WTC11 (cell line): ENCODE measurements around the gene DENND11. TPM values are rescaled to one million over a fixed set of nuclear protein-coding genes. Genes with fewer than 3 reads are reported as not detected.
A peak's percentile ranks its signal among the peaks of the same experiment; 100 is the strongest.

Experiments used
- ATAC-seq: fragments of 200-7000 bp; cut with Tn5 transposase; 2 replicates; pipeline ENCODE4 v1.10.0; 2021; ENCODE audit warnings: mild to moderate bottlenecking, moderate library complexity
- CTCF ChIA-PET: fragments of 300-600 bp; sonication (Branson Sonifier 250); formaldehyde crosslinking; loops from one replicate; lab custom pipeline; 2021; ENCODE audit warnings: antibody characterized with exemption; lab: Charles Lee
- POLR2A ChIA-PET: fragments of 350-600 bp; sonication (Branson Sonifier 250); formaldehyde crosslinking; loops from one replicate; lab custom pipeline; 2021; ENCODE audit warnings: antibody characterized with exemption; lab: Charles Lee
- DNase-seq: peaks from one replicate; pipeline ENCODE4 v3.0.0; 2021; ENCODE audit warnings: low spot score
- H3K27ac Mint-ChIP-seq: 2 replicates; pipeline ENCODE4 v1.8.0; 2021; ENCODE audit warnings: mixed read lengths
- H3K27me3 Mint-ChIP-seq: 2 replicates; pipeline ENCODE4 v1.8.0; 2021; ENCODE audit warnings: low read depth, mild to moderate bottlenecking, moderate library complexity, mixed read lengths
- H3K36me3 Mint-ChIP-seq: 2 replicates; pipeline ENCODE4 v1.8.0; 2021; ENCODE audit warnings: mixed read lengths
- H3K4me1 Mint-ChIP-seq: 2 replicates; pipeline ENCODE4 v1.8.0; 2022; ENCODE audit warnings: mixed read lengths
- H3K4me3 Mint-ChIP-seq: 2 replicates; pipeline ENCODE4 v1.8.0; 2021; ENCODE audit warnings: mild to moderate bottlenecking, moderate library complexity, mixed read lengths
- H3K9me3 Mint-ChIP-seq: 2 replicates; pipeline ENCODE4 v1.8.0; 2021; ENCODE audit warnings: mixed read lengths
- AR ChIP-seq: fragments of 250-450 bp; sonication (Bioruptor Pico); IDR thresholded peaks from 2 replicates; pipeline ENCODE4 v1.9.0; 2021; ENCODE audit warnings: mild to moderate bottlenecking
- CBFB ChIP-seq: sonication (generic); formaldehyde crosslinking; IDR thresholded peaks from 2 replicates; pipeline ENCODE4 v1.8.1; 2022; ENCODE audit warnings: mild to moderate bottlenecking, low read depth, missing genetic modification reagents
- CREB1 ChIP-seq: sonication (generic); formaldehyde crosslinking; IDR thresholded peaks from 2 replicates; pipeline ENCODE4 v1.8.0; 2023; ENCODE audit warnings: mild to moderate bottlenecking, missing genetic modification reagents
- ETV6 ChIP-seq: sonication (generic); formaldehyde crosslinking; IDR thresholded peaks from 2 replicates; pipeline ENCODE4 v1.8.1; 2022; ENCODE audit warnings: mild to moderate bottlenecking, missing genetic modification reagents
- FOXP1 ChIP-seq: sonication (generic); formaldehyde crosslinking; IDR thresholded peaks from 2 replicates; pipeline ENCODE4 v1.8.0; 2022; ENCODE audit warnings: missing genetic modification reagents, mild to moderate bottlenecking, moderate library complexity, borderline replicate concordance
- GABPB1 ChIP-seq: sonication (generic); formaldehyde crosslinking; IDR thresholded peaks from 2 replicates; pipeline ENCODE4 v1.8.1; 2023; ENCODE audit warnings: mild to moderate bottlenecking, missing genetic modification reagents
- GRHL2 ChIP-seq: fragments of 250-450 bp; sonication (Bioruptor Pico); IDR thresholded peaks from 2 replicates; pipeline ENCODE4 v1.8.0; 2022; ENCODE audit warnings: mild to moderate bottlenecking, moderate library complexity; ENCODE audit not compliant: insufficient replicate concordance, severe bottlenecking
- GTF2I ChIP-seq: fragments of 250-450 bp; sonication (Bioruptor Pico); conservative IDR thresholded peaks from 2 replicates; pipeline ENCODE4 v1.4.0; 2021; ENCODE audit warnings: mild to moderate bottlenecking
- HMGXB4 ChIP-seq: sonication (generic); formaldehyde crosslinking; IDR thresholded peaks from 2 replicates; pipeline ENCODE4 v1.8.1; 2023; ENCODE audit warnings: mild to moderate bottlenecking, moderate library complexity, missing genetic modification reagents
- MYBL2 ChIP-seq: sonication (generic); formaldehyde crosslinking; IDR thresholded peaks from 2 replicates; pipeline ENCODE4 v1.8.1; 2023; ENCODE audit warnings: mild to moderate bottlenecking, moderate library complexity, missing genetic modification reagents
- NR1H2 ChIP-seq: sonication (generic); formaldehyde crosslinking; IDR thresholded peaks from 2 replicates; pipeline ENCODE4 v1.9.0; 2021; ENCODE audit warnings: mild to moderate bottlenecking, moderate library complexity, missing genetic modification reagents
- OVOL2 ChIP-seq: fragments of 250-450 bp; sonication (Bioruptor Pico); IDR thresholded peaks from 2 replicates; pipeline ENCODE4 v1.9.0; 2021; ENCODE audit warnings: mild to moderate bottlenecking, borderline replicate concordance
- RORB ChIP-seq: fragments of 250-450 bp; sonication (Bioruptor Pico); IDR thresholded peaks from 2 replicates; pipeline ENCODE4 v1.9.0; 2021; ENCODE audit warnings: mild to moderate bottlenecking
- STAT6 ChIP-seq: sonication (generic); formaldehyde crosslinking; conservative IDR thresholded peaks from 2 replicates; pipeline ENCODE4 v1.8.1; 2023; ENCODE audit warnings: mild to moderate bottlenecking, low read depth, missing genetic modification reagents, moderate library complexity
- TP53 ChIP-seq: sonication (generic); formaldehyde crosslinking; IDR thresholded peaks from 2 replicates; pipeline ENCODE4 v1.8.1; 2023; ENCODE audit warnings: mild to moderate bottlenecking, missing genetic modification reagents
- USF2 ChIP-seq: sonication (generic); formaldehyde crosslinking; IDR thresholded peaks from 2 replicates; pipeline ENCODE4 v1.8.1; 2023; ENCODE audit warnings: mild to moderate bottlenecking, missing genetic modification reagents, moderate library complexity
- ZNF121 ChIP-seq: sonication (generic); formaldehyde crosslinking; IDR thresholded peaks from 2 replicates; pipeline ENCODE4 v1.8.0; 2023; ENCODE audit warnings: missing genetic modification reagents
- ZNF263 ChIP-seq: sonication (generic); formaldehyde crosslinking; IDR thresholded peaks from 2 replicates; pipeline ENCODE4 v1.8.1; 2022; ENCODE audit warnings: low read depth, mild to moderate bottlenecking, moderate library complexity, missing genetic modification reagents
- ZNF671 ChIP-seq: fragments of 250-450 bp; sonication (Bioruptor Pico); IDR thresholded peaks from 2 replicates; pipeline ENCODE4 v1.8.0; 2021; ENCODE audit warnings: mild to moderate bottlenecking
- total RNA-seq: library from RNA; stranded (reverse); gene quantifications from 3 replicates; pipeline ENCODE4 v1.2.3, GENCODE V29; 2021
- TF ChIP-seq, protein P1 (sequence below): sonication (generic); formaldehyde crosslinking; IDR thresholded peaks from 2 replicates; pipeline ENCODE4 v1.8.0; 2022; ENCODE audit warnings: mild to moderate bottlenecking, missing genetic modification reagents
- TF ChIP-seq, protein P2 (sequence below): sonication (generic); formaldehyde crosslinking; IDR thresholded peaks from 2 replicates; pipeline ENCODE4 v1.8.1; 2022; ENCODE audit warnings: mild to moderate bottlenecking, missing genetic modification reagents, moderate library complexity, borderline replicate concordance

DENND11 gene
- total RNA-seq, 1 experiment from 2014 or later, result 22.1 TPM

DNA sequence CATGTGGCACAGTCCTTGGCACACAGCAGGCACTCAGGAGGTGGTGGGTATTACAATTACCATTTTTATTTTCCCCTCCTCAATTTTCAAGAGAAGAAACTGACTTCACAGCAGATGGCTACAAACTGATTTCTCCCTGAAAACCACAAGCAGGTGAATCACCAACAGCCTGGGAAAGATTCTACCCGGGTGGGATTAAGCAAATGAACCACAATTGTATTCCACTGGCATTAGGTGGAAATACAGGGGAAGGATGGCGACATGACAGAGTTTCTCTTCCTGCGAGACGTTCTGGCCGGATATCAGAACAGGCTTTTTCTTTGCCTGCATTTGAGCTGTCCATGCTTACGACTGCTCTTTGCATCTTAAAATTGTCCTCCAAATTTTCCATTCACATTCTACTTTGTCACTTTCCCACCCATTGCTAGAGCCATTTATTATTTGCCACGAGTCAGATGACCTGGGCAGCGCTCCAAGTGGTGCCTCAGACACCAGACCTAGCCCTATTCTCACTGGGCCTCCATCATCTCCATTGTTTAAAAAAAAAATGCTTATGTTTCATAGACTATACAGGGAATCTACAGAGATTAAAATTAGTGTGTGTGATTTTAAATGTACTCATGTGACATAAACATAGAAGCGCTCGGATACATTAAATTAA is 4.6 kb downstream of the DENND11 start:
- H3K9me3 Mint-ChIP-seq, result no peaks in the 10 kb centered on the region
- ATAC-seq (no peak), DNase-seq (no peak)
- H3K36me3 Mint-ChIP-seq, result no peaks in the 10 kb centered on the region
- ChIA-PET CTCF (no interaction called here), POLR2A (no interaction called here)
- TF ChIP-seq CREB1 (CRISPR knock-in tag), result no peak
- no peak for TF ChIP-seq MYBL2
- TF ChIP-seq RORB (CRISPR knock-in tag), result no peak
- TF ChIP-seq ZNF263 (CRISPR knock-in tag), result no peak
- TF ChIP-seq, protein P1, sequence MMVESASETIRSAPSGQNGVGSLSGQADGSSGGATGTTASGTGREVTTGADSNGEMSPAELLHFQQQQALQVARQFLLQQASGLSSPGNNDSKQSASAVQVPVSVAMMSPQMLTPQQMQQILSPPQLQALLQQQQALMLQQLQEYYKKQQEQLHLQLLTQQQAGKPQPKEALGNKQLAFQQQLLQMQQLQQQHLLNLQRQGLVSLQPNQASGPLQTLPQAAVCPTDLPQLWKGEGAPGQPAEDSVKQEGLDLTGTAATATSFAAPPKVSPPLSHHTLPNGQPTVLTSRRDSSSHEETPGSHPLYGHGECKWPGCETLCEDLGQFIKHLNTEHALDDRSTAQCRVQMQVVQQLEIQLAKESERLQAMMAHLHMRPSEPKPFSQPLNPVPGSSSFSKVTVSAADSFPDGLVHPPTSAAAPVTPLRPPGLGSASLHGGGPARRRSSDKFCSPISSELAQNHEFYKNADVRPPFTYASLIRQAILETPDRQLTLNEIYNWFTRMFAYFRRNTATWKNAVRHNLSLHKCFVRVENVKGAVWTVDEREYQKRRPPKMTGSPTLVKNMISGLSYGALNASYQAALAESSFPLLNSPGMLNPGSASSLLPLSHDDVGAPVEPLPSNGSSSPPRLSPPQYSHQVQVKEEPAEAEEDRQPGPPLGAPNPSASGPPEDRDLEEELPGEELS (CRISPR knock-in tag), result no peak
- no peak for TF ChIP-seq GTF2I (CRISPR knock-in tag)
- TF ChIP-seq AR (CRISPR knock-in tag), result no peak
- no peak for TF ChIP-seq STAT6
- TF ChIP-seq NR1H2 (CRISPR knock-in tag), result no peak
- no peak for TF ChIP-seq HMGXB4 (CRISPR knock-in tag)
- no peak for TF ChIP-seq GABPB1 (CRISPR knock-in tag)
- TF ChIP-seq OVOL2 (CRISPR knock-in tag), result no peak
- no peak for TF ChIP-seq TP53 (CRISPR knock-in tag)
- H3K4me3 Mint-ChIP-seq, result no peak overlapping the region
- H3K27me3 Mint-ChIP-seq, result peaks cover 1% of the 10 kb centered on the region; the same call in 1 of the 2 replicates
- no peak overlapping the region for H3K27ac Mint-ChIP-seq
- peaks cover 49% of the 10 kb centered on the region for H3K4me1 Mint-ChIP-seq

GRCh38 chr7:141696348-141696747 is 5.6 kb downstream of the DENND11 start:
- ChIA-PET POLR2A (no interaction called here), CTCF (interaction anchor here (0.8 kb wide), 1 partner anchor 70 kb away, joined by 3 read pairs; no protein-coding TSS in a partner anchor)
- Mint-ChIP-seq H3K9me3 (no peaks in the 10 kb centered on the region), H3K4me3 (no peak overlapping the region), H3K27ac (0 out of 2 replicates have a peak overlapping the region, but pooled peaks have one; percentile 1), H3K27me3 (no peaks in the 10 kb centered on the region; the same call in 1 of the 2 replicates), H3K36me3 (no peaks in the 10 kb centered on the region), H3K4me1 (peaks cover 57% of the 10 kb centered on the region)
- DNase-seq (no peak), ATAC-seq (no peak)
- no peak for TF ChIP-seq ZNF121
- no peak for TF ChIP-seq ZNF671 (CRISPR knock-in tag)
- TF ChIP-seq, protein P2, sequence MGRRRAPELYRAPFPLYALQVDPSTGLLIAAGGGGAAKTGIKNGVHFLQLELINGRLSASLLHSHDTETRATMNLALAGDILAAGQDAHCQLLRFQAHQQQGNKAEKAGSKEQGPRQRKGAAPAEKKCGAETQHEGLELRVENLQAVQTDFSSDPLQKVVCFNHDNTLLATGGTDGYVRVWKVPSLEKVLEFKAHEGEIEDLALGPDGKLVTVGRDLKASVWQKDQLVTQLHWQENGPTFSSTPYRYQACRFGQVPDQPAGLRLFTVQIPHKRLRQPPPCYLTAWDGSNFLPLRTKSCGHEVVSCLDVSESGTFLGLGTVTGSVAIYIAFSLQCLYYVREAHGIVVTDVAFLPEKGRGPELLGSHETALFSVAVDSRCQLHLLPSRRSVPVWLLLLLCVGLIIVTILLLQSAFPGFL (CRISPR knock-in tag), result no peak
- TF ChIP-seq TP53 (CRISPR knock-in tag), result no peak
- TF ChIP-seq FOXP1 (CRISPR knock-in tag), result no peak
- no peak for TF ChIP-seq ETV6 (CRISPR knock-in tag)
- TF ChIP-seq GRHL2, result no peak
- TF ChIP-seq USF2 (CRISPR knock-in tag), result no peak
- no peak for TF ChIP-seq CBFB (CRISPR knock-in tag)
